ENCODE data around the gene MAPK4. TPM values are rescaled to one million over a fixed set of nuclear protein-coding genes. Genes with fewer than 3 reads are reported as not detected.

MAPK4 gene
- total RNA-seq, 1 experiment from 2014 or later: 4.2 TPM

DNA sequence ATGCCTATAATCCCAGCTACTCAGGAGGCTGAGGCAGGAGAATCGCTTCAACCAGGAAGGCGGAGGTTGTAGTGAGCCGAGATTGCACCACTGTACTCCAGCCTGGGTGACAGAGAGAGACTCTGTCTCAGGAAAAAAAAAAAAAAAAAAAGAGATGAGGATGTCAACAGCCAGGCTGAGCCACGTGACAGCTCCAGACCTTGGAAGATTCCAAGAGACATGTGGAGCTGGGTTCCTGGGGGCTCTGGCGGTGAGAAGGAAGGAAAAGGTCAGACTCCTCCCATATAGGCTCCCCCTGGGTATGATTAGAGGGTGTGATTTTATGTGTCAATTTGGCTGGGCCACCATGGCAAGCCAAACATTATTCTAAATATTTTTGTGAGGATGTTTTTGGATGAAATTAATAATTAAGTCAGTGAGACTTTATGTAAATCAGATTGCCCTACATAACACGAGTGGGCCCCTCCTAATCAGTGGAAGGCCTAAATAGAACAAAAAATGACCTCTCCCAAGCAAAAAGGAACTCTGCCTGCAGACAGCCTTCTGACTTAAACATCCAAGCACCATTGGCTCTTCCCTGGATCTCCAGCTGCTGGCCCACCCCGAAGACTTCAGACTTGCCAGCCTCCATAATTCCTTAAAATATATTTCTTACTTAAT, 178.3 kb downstream of the MAPK4 start:
- Mint-ChIP-seq H3K36me3 (no peaks in the 10 kb centered on the region), H3K27me3 (ENCODE audit: low read depth) (no peaks in the 10 kb centered on the region), H3K4me1 (peaks cover 2% of the 10 kb centered on the region; the same call in 1 of the 2 replicates), H3K27ac (no peak overlapping the region), H3K9me3 (peaks cover 17% of the 10 kb centered on the region), H3K4me3 (no peak overlapping the region)
- CTCF ChIA-PET: interaction anchor here (1.6 kb wide), 1 partner anchor 47 kb away, joined by 5 read pairs; no protein-coding TSS in a partner anchor
- ATAC-seq: no peak
- POLR2A ChIA-PET: interaction anchor here (0.6 kb wide), 1 partner anchor 68 kb away, joined by 3 read pairs; no protein-coding TSS in a partner anchor
- TF ChIP-seq, protein P1, sequence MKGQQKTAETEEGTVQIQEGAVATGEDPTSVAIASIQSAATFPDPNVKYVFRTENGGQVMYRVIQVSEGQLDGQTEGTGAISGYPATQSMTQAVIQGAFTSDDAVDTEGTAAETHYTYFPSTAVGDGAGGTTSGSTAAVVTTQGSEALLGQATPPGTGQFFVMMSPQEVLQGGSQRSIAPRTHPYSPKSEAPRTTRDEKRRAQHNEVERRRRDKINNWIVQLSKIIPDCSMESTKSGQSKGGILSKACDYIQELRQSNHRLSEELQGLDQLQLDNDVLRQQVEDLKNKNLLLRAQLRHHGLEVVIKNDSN (CRISPR knock-in tag; IDR thresholded peaks at IDR 0.05): no peak
- TF ChIP-seq, protein P2, sequence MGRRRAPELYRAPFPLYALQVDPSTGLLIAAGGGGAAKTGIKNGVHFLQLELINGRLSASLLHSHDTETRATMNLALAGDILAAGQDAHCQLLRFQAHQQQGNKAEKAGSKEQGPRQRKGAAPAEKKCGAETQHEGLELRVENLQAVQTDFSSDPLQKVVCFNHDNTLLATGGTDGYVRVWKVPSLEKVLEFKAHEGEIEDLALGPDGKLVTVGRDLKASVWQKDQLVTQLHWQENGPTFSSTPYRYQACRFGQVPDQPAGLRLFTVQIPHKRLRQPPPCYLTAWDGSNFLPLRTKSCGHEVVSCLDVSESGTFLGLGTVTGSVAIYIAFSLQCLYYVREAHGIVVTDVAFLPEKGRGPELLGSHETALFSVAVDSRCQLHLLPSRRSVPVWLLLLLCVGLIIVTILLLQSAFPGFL (CRISPR knock-in tag; IDR thresholded peaks at IDR 0.05; ENCODE audit: borderline replicate concordance): no peak
- TF ChIP-seq SMAD3 (CRISPR knock-in tag; IDR thresholded peaks at IDR 0.05; ENCODE audit: borderline replicate concordance) (no peak), ZNF671 (CRISPR knock-in tag; IDR thresholded peaks at IDR 0.05) (no peak), FOXK1 (CRISPR knock-in tag; IDR thresholded peaks at IDR 0.05) (no peak), ZNF317 (CRISPR knock-in tag; IDR thresholded peaks at IDR 0.05; ENCODE audit: borderline replicate concordance, low read depth) (no peak), SP1 (CRISPR knock-in tag; conservative IDR thresholded peaks at IDR 0.05) (no peak)
- TF ChIP-seq, protein P3, sequence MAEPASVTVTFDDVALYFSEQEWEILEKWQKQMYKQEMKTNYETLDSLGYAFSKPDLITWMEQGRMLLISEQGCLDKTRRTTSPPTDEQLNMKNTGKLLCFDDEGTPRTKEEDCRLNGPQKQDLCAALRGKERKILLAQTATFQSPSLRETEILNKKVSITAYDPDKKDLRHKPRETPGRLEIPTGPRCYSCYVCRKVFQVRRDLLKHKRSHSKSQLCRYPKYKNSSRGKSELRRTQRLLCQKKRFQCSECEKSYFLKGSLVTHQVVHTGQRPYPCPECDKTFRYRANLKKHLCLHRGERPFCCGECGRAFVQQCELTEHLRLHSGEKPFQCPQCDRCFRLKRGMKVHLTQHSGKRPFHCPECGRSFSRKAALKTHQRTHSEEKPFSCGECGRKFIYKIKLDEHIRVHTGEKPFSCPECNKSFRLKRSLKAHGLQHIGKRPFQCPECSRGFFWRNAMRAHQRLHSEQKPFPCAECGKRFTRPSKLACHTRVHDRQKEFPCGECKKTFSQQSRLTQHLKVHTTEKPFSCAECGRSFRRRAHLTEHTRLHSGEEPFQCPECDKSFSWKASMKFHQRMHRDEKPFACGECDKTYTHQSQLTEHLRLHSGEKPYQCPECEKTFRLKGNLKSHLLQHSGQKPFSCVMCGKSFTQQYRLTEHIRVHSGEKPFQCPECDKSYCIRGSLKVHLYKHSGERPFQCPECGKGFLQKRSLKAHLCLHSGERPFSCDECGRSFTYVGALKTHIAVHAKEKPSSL (CRISPR knock-in tag; conservative IDR thresholded peaks at IDR 0.05): no peak
- TF ChIP-seq, protein P4, sequence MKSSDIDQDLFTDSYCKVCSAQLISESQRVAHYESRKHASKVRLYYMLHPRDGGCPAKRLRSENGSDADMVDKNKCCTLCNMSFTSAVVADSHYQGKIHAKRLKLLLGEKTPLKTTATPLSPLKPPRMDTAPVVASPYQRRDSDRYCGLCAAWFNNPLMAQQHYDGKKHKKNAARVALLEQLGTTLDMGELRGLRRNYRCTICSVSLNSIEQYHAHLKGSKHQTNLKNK (CRISPR knock-in tag; IDR thresholded peaks at IDR 0.05): no peak
- TF ChIP-seq, protein P5, sequence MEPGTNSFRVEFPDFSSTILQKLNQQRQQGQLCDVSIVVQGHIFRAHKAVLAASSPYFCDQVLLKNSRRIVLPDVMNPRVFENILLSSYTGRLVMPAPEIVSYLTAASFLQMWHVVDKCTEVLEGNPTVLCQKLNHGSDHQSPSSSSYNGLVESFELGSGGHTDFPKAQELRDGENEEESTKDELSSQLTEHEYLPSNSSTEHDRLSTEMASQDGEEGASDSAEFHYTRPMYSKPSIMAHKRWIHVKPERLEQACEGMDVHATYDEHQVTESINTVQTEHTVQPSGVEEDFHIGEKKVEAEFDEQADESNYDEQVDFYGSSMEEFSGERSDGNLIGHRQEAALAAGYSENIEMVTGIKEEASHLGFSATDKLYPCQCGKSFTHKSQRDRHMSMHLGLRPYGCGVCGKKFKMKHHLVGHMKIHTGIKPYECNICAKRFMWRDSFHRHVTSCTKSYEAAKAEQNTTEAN (CRISPR knock-in tag; IDR thresholded peaks at IDR 0.05): no peak
- TF ChIP-seq, protein P6, sequence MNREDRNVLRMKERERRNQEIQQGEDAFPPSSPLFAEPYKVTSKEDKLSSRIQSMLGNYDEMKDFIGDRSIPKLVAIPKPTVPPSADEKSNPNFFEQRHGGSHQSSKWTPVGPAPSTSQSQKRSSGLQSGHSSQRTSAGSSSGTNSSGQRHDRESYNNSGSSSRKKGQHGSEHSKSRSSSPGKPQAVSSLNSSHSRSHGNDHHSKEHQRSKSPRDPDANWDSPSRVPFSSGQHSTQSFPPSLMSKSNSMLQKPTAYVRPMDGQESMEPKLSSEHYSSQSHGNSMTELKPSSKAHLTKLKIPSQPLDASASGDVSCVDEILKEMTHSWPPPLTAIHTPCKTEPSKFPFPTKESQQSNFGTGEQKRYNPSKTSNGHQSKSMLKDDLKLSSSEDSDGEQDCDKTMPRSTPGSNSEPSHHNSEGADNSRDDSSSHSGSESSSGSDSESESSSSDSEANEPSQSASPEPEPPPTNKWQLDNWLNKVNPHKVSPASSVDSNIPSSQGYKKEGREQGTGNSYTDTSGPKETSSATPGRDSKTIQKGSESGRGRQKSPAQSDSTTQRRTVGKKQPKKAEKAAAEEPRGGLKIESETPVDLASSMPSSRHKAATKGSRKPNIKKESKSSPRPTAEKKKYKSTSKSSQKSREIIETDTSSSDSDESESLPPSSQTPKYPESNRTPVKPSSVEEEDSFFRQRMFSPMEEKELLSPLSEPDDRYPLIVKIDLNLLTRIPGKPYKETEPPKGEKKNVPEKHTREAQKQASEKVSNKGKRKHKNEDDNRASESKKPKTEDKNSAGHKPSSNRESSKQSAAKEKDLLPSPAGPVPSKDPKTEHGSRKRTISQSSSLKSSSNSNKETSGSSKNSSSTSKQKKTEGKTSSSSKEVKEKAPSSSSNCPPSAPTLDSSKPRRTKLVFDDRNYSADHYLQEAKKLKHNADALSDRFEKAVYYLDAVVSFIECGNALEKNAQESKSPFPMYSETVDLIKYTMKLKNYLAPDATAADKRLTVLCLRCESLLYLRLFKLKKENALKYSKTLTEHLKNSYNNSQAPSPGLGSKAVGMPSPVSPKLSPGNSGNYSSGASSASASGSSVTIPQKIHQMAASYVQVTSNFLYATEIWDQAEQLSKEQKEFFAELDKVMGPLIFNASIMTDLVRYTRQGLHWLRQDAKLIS (CRISPR knock-in tag; IDR thresholded peaks at IDR 0.05; ENCODE audit: borderline replicate concordance): no peak
- no peak for DNase-seq (ENCODE audit: low spot score)

DNA sequence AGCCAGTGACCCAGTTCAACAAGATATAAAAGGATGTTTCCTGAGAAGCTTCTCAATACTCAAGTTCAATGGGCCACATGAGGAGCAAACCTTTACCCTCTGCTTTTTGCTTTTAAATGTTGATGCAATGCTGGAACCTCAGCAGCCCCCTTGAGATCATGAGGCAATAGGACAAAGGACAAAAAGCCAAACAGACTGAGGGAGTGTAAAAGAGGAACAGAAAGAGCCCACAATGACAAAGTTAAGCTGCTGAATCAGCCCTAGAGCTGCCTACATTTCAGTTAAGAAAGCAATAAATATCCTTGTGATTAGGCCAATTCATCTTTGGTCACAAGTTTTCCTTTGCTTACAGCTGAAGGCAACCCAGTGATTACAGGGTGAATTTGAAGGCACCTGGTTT, 183.1 kb downstream of the MAPK4 start:
- H3K27ac Mint-ChIP-seq: no peak overlapping the region
- ATAC-seq: no peak
- peaks cover 26% of the 10 kb centered on the region for H3K9me3 Mint-ChIP-seq
- peaks cover 5% of the 10 kb centered on the region for H3K4me1 Mint-ChIP-seq
- H3K36me3 Mint-ChIP-seq: peaks cover 6% of the 10 kb centered on the region
- no peak overlapping the region for H3K4me3 Mint-ChIP-seq
- TF ChIP-seq RELA (CRISPR knock-in tag; IDR thresholded peaks at IDR 0.05; ENCODE audit: borderline replicate concordance) (no peak), GTF2I (CRISPR knock-in tag; conservative IDR thresholded peaks at IDR 0.05) (peak; percentile 66; the same call in 1 of the 2 replicates)
- ChIA-PET POLR2A (no interaction called here), CTCF (no interaction called here)
- H3K27me3 Mint-ChIP-seq (ENCODE audit: low read depth): no peaks in the 10 kb centered on the region
- DNase-seq (ENCODE audit: low spot score): no peak
